ENCODE measurements around the gene CLINT1. TPM values are rescaled to one million over a fixed set of nuclear protein-coding genes. Genes with fewer than 3 reads are reported as not detected.
A peak's percentile ranks its signal among the peaks of the same experiment; 100 is the strongest.
"Not testable (repeated sequence)": the region's sequence is repeated elsewhere in the genome, so short reads cannot be mapped to it uniquely, and the experiment has no call there.

Gene CLINT1
- total RNA-seq, 1 experiment from 2014 or later, result 137 TPM

- H3K27me3 ChIP-seq, result no peaks in the 10 kb centered on the region; the same call in 1 of the 2 replicates
- H3K4me3 ChIP-seq, result no peak overlapping the region
- H3K9me3 ChIP-seq, result no peaks in the 10 kb centered on the region
- peak; percentile 67 for DNase-seq
- H3K36me3 ChIP-seq, result no peaks in the 10 kb centered on the region
These were observed 12.2 kb upstream of the CLINT1 start for GRCh38 chr5:157870837-157871834.

DNA sequence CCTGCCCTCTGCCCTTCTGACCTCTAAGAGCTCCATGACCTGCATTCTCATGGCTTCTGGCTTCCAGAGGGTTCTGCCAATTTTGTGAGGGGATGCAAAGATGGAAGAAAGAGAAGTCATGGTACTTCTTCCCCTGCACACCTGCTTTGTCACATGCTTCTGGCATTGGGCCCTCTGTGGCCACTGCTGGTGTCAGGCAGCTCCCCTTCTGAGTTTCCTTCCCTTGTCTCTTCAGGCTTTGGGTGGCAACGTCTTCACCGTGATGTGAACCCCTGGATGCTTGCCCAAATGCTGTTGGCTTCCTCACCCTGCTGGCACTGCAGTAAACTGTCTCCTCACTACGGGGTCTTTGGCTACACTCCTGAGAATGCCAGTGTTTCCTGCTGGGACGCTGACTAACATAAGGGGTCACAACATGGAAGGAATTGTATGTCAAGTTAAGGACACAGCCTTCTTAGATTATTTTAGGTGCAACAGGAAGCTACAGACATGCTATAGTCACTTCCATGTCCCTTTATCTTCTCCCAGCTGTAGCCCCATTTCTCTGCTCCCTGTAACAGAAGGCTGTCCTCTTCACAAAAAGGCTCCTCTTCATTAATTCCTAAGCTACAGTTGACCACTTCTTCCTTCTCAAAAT, 8.9 kb upstream of the CLINT1 start:
- no peaks in the 10 kb centered on the region for H3K9me3 ChIP-seq
- H3K27me3 ChIP-seq, result no peaks in the 10 kb centered on the region; the same call in 1 of the 2 replicates
- H3K4me3 ChIP-seq, result no peak overlapping the region
- no peaks in the 10 kb centered on the region for H3K36me3 ChIP-seq
- DNase-seq, result no peak

GRCh38 chr5:157866536-157866935, 7.6 kb upstream of the CLINT1 start:
- Histone ChIP-seq H3K9me3 (no peaks in the 10 kb centered on the region), H3K4me3 (no peak overlapping the region), H3K27me3 (no peaks in the 10 kb centered on the region; the same call in 1 of the 2 replicates), H3K36me3 (no peaks in the 10 kb centered on the region)
- DNase-seq, result no peak

GRCh38 chr5:157865781-157866180, 6.8 kb upstream of the CLINT1 start:
- Histone ChIP-seq H3K4me3 (no peak overlapping the region), H3K36me3 (no peaks in the 10 kb centered on the region), H3K27me3 (no peaks in the 10 kb centered on the region; the same call in 1 of the 2 replicates), H3K9me3 (no peaks in the 10 kb centered on the region)
- DNase-seq, result no peak

DNA sequence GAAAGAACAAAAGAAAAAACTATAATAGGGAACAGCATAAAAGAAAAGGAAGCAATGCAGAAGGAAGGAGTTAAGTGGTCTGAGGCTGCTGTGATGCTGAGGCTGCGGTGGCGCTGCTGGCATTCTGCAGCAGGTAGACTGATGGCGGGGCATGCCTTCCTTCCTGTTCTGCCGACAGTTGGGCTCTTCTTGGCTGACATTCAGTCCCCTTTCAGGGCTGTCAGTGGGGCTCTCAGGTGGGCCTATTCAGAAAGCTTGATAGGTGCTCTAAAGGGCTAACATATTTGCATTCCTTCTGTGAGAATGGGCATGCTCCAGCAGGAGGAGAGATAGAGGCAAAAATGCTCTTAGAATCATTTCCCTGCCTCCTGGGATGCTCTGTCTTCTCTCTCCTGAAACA, 5.1 kb upstream of the CLINT1 start:
- no peak for DNase-seq
- no peaks in the 10 kb centered on the region; the same call in 1 of the 2 replicates for H3K27me3 ChIP-seq
- no peaks in the 10 kb centered on the region for H3K36me3 ChIP-seq
- no peaks in the 10 kb centered on the region for H3K9me3 ChIP-seq
- no peak overlapping the region for H3K4me3 ChIP-seq

- no peak overlapping the region for H3K4me3 ChIP-seq
These were observed 3.4 kb upstream of the CLINT1 start for GRCh38 chr5:157862183-157862851.

DNA sequence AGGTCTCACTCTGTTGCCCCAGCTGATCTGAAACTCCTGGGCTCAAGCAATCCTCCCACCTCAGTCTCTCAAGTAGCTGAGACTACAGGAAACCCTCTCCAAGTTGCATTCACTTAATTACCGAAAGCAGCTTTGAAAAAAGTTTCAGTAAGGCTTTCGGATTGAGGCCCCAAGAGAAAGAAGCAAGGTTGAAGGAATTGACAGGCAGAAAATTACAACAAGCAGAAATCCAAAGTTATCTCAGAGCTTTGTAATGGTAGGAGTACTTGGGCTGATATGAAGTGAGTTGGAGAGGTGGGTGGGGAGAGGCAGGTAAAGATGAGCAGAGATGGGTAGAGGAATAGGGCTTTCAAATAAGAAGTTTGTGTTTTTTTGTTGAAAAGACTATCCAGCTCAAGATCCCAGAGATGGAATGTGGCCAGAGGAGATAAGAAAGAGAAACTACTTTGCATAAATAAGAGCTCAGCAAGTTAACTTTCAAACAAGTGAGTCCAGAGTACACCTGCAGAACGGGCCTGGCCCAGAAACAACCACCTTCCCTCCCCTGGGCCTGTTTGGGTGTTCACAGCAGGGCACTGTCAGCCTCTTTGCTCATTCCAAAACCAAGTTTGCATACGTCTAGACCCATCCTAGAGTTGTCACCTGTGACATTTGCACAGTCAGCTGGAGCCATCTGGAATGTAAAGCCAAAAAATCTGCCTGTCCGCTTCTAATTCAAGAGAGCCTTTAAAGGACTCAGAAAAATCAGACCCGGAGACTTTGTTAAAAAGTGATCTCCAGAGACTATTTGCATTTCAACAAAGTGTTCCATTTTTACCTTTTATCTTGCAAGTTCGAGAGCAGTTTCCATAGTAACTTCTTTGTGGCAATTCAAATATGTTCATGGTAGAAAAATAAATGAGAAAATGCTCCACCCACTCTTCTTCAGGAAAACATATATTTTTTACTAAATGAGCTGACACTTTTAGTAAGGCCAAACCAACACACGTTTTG, 2.2 kb upstream of the CLINT1 start:
- Histone ChIP-seq H3K4me3 (no peak overlapping the region), H3K36me3 (peaks cover 6% of the 10 kb centered on the region), H3K27me3 (no peaks in the 10 kb centered on the region), H3K9me3 (no peaks in the 10 kb centered on the region; the same call in 1 of the 2 replicates)
- DNase-seq, result no peak

More at GRCh38 chr5:157862183-157862851, 3.4 kb upstream of the CLINT1 start:
- Histone ChIP-seq H3K36me3 (no peaks in the 10 kb centered on the region), H3K27me3 (no peaks in the 10 kb centered on the region), H3K9me3 (no peaks in the 10 kb centered on the region; the same call in 1 of the 2 replicates)
- DNase-seq, result no peak

GRCh38 chr5:157859227-157859575, 256 bp upstream of the CLINT1 start:
- Histone ChIP-seq H3K27me3 (no peaks in the 10 kb centered on the region), H3K9me3 (no peaks in the 10 kb centered on the region; the same call in 1 of the 2 replicates), H3K36me3 (peaks cover 12% of the 10 kb centered on the region), H3K4me3 (peak overlapping the region; percentile 80)
- no peak for DNase-seq

DNA sequence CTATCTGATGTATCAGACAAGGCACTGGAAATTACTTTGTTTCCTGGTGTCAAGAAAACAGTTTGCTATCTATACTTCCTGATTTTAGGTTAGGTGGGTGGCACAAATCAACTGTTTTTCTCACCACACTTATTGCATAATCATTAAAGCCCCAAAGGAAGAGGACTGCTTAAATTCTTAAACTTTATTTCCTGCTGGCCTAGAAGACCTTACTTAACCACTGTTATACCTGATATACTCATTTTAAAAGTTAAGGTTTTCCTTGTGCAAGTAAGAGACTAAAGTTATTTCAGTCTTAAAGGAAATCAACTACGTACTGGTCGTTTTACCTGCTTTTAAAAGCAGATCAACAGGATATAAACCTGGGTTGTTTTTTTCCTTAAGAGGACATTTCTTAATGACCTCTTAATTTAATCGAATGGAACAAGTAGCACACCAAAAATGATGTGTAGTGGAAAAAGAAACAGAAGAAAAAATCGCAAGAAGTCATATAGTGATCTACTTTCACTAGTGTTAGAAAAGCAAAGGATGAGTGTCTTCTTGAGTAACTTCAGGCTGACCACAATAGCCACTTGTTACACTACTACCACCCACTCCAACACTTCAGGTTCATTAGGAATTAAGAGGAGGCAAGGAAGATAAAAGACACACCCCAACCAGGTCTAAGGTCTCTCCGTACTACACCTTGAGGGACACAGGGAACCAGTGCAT, 974 bp downstream of the CLINT1 start:
- Histone ChIP-seq H3K36me3 (peaks cover 12% of the 10 kb centered on the region), H3K27me3 (no peaks in the 10 kb centered on the region), H3K9me3 (no peaks in the 10 kb centered on the region; the same call in 1 of the 2 replicates), H3K4me3 (peak overlapping the region; percentile 80)
- DNase-seq, result no peak

DNA sequence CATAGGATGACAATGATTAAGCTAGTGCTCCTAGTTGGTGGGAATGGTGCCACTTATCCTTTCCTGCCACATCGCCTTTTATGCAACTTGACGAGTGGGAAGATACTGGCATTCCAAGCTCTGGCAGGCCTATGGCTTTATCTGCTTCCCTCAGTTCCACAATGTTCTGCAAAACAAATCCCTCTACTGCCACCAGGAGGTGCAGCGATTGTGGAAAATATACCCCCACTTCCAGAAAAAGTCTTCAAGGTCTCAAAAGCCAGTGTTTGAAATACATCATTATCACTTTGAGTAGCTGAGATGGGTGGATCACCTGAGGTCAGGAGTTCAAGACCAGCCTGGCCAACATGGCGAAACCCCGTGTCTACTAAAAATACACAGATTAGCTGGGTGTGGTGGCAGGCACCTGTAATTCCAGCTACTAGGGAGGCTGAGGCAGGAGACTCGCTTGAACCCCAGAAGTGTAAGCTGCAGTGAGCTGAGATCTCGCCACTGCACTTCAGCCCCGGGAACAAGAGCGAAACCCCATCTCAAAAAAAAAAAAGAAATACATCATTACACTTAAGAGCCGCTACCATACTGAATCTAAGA, 3.4 kb downstream of the CLINT1 start:
- Histone ChIP-seq H3K36me3 (peaks cover 16% of the 10 kb centered on the region), H3K9me3 (no peaks in the 10 kb centered on the region; the same call in 1 of the 2 replicates), H3K4me3 (no peak overlapping the region), H3K27me3 (no peaks in the 10 kb centered on the region)
- peak; percentile 55 for DNase-seq

- peaks cover 33% of the 10 kb centered on the region for H3K36me3 ChIP-seq
- H3K27me3 ChIP-seq, DNase-seq, H3K9me3 ChIP-seq, H3K4me3 ChIP-seq: not testable (repeated sequence)
These were observed 5.6 kb downstream of the CLINT1 start for GRCh38 chr5:157853365-157853764.

DNA sequence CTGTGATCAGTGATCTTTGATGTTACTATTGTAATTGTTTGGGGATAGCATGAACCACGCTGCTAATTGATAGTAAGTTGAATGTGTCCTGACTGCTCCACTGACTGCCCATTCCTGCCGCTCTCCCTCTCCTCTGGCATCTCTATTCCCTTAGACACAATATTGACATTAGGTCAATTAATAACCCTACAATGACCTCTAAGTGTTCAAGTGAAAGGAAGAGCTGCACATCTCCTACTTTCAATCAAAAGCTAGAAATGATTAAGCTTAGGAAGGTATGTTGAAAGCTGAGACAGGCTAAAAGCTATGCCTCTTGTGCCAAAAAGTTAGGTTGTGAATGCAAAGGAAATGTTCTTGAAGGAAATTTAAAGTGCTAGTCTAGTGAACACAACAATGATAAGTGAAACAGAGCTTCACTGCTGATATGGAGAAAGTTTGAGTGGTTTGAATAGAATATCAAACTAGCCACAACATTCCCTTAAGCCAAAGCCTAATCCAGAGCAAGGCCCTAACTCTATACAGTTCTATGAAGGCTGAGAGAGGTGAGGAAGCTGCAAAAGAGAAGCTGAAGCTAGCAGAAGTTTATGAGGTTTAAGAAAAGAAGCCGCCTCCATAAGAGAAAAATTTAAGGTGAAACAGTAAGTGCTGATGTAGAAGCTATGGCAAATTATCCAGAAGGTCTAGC, 12.9 kb downstream of the CLINT1 start:
- H3K9me3 ChIP-seq, result peaks cover 10% of the 10 kb centered on the region; the same call in 1 of the 2 replicates
- H3K27me3 ChIP-seq, result no peaks in the 10 kb centered on the region
- no peak overlapping the region for H3K4me3 ChIP-seq
- no peak for DNase-seq
- H3K36me3 ChIP-seq, result peaks cover 42% of the 10 kb centered on the region

DNA sequence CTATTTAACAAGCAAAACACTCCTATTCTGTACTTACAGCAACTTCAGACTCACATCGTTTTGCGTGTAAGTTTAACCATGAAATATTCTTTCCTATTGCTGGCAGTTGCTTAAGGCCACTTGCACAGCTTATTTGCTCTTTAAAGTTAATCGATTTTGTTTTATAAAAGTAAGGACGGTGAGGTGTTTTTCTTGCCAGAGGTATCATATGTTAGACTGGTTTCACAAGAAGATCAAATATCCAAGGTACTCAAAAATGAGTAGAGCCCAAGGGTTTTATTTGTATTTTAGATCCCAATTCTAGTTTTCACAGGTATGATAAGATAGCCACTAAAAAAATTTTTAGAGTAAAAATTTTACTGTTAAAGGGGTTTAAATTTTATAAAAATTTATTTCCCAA, 16.2 kb downstream of the CLINT1 start:
- Histone ChIP-seq H3K27me3 (no peaks in the 10 kb centered on the region), H3K9me3 (peaks cover 10% of the 10 kb centered on the region; the same call in 1 of the 2 replicates), H3K36me3 (peaks cover 22% of the 10 kb centered on the region), H3K4me3 (no peak overlapping the region)
- DNase-seq, result no peak

- Histone ChIP-seq H3K27me3 (no peaks in the 10 kb centered on the region), H3K4me3 (no peak overlapping the region), H3K9me3 (peaks cover 4% of the 10 kb centered on the region; the same call in 1 of the 2 replicates), H3K36me3 (peaks cover 16% of the 10 kb centered on the region)
- DNase-seq, result no peak
These were observed 16.8 kb downstream of the CLINT1 start for GRCh38 chr5:157842185-157842584.

Data from MG63 (cell line).